Islet precursor cell (in vitro differentiated cells): ENCODE results near the gene KCNAB1.

Experiments used
- DNase-seq: peaks from one replicate; pipeline ENCODE4 v3.0.0-alpha.2; 2018

KCNAB1 gene

GRCh38 chr3:156334841-156335545 is 214.6 kb downstream of the KCNAB1 start:
- DNase-seq, result no peak

DNA sequence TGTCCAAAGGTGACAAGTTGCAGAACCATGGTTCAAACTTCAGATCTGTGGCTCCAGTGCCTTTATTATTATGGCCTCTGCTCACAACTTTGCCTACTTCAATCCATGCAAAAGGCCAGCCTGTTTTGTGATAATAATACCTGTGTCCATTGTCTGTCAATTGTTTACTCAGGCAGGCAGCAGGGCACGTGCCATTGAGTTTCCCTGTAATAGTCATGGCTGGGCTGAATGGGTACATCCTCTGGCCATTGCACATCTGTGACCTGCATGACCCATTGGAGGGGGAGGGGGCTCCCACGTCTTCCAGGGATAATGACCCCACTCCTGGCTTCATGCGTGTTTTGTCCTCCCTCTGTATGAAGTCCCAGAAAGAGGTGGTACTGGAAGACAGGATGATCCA is 219.1 kb downstream of the KCNAB1 start:
- no peak for DNase-seq

DNA sequence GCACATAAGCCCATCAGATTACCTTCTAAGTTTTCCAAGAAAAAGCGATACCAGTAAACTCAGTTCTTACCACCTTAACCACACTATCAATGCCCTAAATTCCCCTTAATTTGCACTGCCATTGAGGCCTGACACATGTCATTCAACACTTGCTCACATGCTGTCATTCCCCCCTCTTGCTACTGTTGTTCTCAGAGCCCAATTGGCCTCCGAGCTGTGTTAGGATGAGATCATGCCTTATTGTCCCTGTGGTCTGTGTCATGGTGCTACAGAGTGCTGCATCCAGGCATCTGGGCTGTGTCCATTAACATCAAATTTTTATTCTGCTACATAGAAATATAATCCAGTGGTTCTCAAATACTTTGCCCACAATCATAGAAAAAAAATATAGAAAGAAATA is 221.0 kb downstream of the KCNAB1 start:
- no peak for DNase-seq

- DNase-seq, result no peak
Measured at GRCh38 chr3:156341831-156342416, 221.5 kb downstream of the KCNAB1 start.

- no peak for DNase-seq
Measured at GRCh38 chr3:156344215-156344614, 223.8 kb downstream of the KCNAB1 start.

DNA sequence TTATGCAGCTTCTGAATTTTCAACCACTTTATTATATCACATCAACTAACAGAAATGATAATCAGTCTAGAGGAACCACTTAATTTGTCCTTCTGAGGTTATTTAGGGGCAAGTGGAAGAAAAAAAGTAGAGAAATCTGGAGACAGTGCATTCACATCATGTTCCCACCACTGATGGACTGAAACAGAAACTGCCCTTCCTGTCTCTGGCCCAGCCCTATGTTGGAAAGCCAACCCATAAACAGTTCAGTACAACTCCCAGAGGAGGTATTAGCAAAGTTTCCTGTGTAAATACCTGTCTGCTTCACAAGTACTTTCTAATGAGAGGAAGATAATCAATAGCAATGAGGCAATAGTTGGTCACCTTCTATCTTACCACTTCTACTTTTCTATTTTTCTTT is 228.7 kb downstream of the KCNAB1 start:
- DNase-seq, result no peak

DNA sequence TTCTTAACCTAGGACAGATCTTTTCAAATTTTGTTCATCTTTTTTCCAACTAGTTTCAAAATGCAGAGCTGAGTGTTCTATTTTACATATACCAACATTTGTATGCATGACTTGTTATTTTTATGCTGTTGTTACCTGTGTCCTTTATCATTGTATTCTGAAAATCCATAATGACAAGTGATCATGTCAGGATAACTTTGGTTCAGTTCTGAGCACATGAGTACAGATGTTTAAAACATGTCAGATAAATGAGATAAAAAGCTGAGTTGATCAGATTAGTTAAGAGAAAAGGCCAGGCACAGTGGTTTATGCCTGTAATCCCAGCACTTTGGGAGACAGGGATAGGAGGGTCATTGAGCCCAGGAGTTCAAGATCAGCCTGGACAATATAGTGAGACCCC is 229.6 kb downstream of the KCNAB1 start:
- no peak for DNase-seq

GRCh38 chr3:156350781-156351180 is 230.4 kb downstream of the KCNAB1 start:
- no peak for DNase-seq

DNA sequence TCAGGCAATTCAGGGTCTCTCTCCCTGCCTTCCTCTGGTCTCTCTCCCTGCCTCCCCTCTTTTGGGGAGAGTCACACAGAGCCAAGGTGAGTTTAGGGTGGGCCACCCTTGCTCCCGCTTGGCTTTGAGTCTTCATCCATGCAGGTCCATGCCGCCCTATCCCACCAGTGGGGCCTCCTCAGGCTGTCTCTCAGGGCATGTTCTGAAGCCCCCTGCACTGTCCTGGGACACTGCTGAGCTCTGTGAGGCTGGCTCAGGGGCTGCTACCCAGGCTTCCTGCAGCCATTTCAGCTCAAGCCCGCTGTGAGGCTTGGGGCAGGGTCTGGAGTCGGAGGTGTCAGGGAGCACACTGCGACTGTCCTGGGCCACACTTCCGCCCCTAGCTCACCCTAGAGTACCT is 231.4 kb downstream of the KCNAB1 start:
- no peak for DNase-seq

DNA sequence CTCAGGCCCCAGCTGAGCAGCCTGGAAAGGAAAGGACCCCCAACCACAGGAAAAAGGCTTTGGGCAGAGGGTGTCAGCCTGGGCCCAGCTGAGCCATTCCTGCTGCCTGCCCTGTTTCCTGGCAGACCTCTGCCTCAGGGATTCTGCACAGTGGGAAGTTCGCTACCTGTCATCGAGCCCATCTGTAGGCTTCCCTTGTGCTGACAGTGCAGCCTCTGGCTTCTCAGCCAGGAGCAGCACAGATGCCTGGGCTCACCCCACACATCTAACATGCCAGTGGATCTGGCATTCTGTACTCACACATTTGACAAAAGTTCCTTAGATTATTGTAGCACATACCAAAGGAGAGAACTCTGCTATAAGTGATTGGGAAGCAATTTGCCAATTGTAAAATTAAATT is 232.3 kb downstream of the KCNAB1 start:
- no peak for DNase-seq

DNA sequence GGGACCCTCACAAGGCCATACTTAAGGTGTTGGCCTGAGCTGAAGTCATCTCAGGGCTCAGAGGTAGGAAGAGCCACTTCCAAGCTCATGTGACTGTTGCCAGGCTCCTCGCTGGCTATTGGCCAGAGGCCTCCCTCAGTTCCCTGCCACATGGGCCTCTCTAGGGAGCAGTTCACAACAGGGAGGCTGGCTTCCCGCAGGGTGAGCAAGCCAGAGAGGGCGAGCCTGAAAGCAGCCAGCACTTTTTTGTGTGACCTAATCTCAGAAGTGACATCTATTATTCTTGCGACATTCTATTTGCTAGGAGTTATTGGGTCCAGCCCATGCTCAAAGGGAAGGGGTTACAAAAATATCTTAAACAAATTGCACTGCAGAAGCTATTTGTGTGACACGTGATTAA is 233.2 kb downstream of the KCNAB1 start:
- DNase-seq, result no peak

DNA sequence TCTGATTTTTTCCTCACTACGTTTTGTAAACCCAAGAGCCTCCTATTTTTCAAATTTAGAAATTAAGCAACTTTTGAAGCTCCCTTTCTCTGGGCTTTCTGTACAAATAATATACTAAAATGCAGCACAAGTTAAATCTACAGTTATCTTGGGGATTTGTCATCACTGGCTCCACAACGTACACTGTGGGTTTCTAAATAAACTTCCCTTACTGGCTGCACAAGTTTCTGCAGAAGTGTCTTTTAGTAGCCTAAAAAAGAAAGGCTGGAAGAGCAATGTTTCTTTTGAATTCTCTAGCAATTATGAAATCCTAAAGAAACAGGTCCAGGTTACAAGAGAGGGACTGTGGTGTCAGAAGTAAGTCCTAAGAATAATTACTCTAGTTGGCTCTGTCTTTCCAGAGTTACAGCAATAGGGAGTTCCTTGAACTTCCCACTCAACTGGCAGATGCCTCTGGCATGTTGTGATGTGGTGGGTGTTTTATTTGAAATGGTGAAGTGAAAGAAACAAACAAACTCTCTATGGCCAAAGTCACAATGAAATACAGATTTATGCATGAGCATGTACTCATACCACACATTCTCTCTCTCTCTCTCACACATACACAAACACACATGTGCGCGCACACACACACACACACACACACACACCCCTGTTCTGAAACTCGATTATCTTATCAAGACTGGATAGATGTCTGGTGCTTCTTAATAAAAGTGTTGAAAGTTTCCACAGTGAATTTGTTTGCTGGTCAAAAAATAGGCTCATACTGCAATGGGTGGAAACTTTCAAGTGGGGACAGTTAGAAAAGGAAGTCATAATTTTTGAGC is 236.4 kb downstream of the KCNAB1 start:
- no peak for DNase-seq

DNA sequence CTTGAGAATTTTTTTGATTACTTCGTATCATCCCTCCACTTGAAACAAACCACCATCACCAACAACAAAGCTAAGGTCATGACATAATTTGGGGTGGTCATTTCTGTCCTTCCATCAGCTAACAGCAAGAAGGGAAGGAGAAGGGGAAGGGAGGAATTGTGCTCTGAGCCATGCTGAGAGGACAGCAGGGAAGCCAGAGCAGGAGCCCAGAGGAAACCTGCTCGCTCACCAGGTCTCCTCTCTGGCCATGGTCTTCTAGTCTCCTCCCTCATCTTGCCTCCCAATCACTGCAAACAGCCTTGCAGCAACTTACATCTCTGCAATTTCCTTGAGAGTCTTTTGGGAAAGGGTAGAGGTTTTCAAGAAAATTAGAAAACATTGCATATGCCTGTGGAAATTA is 237.9 kb downstream of the KCNAB1 start:
- DNase-seq, result no peak

- no peak for DNase-seq
Measured at GRCh38 chr3:156359368-156359767, 239.0 kb downstream of the KCNAB1 start.

DNA sequence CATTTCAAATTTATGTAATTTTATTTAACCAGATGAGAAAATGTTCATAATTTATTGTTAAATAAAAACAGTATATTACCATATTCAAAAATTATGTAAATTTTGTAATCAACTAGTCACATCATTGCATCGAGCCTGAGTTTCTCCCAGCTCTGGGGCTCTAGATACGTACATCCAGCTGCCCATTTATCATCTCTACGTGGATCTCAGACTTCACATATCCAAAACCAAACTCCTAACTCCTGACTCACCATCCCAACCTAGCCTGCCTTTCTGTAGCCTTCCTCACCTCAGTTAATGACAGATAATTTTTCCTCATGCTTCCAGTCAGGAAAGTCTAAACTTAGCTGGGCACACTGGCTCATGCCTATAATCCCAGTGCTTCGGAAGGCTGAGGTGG is 239.7 kb downstream of the KCNAB1 start:
- no peak for DNase-seq

DNA sequence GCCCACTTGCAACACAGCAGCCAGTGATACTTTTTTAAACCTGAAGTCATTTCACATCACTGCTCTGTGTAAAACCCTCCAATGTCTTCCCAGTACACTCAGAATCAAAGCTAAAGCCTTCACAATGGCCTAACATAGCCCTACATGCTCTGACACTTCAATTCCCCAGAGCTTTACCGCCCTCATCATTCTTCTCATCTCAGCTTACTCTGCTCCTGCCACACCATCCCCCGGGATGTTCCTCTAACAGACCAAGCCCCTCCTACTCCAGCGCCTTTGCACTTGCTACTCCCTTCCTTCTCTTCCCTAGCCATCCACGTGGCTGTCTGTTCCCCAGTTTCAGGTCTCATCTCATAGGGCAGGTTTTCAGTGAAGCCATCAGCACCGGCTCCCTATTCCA is 240.6 kb downstream of the KCNAB1 start:
- DNase-seq, result no peak

DNA sequence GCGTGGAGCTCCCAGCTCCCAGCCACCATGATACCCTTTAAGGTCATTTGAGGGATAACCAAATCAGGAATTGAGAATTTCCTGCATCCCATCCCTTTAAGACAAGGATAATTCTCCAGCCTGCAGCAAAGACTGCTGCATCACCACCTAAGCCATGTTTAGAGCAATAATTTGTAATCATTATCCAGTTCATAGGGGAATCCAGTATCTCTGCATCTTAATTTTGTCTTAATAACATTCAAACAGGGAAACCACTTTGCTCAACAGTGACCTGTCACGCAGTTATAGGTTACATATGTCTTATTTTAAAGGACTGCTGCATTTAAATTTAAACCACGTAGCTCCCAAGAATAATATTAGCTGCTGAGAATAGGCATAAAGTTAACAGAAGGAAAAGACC is 246.2 kb downstream of the KCNAB1 start:
- no peak for DNase-seq

DNA sequence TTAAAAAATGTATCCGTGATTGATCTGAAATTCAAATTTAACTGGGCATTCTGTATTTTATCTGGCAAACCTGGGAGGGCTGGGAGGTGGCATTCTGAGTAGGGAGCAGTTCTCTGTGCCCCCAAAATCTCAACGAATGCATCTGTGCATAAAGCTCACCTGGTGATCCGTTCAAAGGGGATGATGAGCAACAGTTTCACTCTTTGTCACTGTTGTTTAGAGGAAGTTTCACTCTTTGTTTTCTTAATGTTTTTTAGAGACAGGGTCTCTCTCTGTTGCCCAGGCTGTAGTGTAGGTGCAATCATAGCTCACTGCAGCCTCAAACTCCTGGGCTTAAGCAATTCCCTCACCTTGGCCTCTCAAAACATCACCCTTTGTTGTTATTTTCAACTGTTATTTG is 247.8 kb downstream of the KCNAB1 start:
- no peak for DNase-seq

DNA sequence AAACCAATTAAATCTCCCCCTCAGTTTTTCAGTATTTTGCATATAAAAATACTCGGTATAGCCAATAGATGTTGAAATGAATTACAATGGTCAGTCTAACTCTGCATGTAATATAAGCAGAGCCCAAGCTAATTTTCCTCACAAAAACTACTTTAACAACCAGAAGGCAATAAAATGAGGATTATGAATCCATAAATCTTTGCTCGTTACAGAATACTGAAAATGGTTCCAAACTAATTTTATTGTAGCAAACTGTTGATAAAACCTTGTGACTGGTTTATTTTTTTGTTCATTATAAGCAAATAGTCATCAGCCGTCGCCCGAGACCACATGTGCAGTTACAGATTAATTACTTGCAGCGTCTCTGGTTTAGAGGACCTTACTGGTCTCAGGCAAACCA is 251.3 kb downstream of the KCNAB1 start:
- no peak for DNase-seq

GRCh38 chr3:156373095-156373494 is 252.7 kb downstream of the KCNAB1 start:
- no peak for DNase-seq

DNA sequence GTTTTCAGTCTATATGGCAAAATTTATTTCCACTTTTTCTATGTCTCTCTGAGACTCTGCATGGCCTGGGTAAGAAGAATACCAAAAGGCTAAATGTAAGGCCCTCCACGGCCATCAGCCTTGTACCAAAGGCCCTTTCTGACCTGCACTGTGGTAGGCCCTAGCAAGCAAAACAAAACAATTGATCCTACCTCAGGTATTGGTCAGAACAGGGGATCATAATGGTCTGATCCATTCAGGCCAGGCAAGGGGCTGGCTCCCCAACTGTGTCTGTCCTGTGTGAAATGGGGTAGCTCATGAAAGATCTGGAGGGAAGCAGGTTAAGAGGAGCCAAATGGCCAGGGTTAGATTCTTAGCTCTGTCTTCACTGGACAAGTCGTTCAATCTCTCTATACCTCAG is 253.3 kb downstream of the KCNAB1 start:
- no peak for DNase-seq

DNA sequence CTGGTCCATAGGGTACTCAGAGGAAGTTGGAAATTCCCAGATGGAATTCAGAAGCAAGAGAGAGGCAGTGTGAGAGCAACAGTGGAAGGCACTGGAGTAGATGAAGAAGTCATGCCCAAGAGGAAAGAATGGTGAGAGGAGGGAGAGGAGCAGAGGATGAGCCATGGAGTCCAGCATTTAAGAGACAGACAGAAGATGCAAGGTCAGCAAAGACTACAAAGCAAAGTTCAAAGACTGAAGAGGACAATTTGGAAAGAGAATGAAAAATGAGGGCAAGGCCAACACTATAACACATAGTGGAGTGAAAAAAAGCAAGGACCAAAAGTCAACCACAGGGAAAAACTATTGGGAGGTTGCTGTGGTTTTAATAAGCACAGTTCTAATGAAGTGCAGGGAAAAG is 255.8 kb downstream of the KCNAB1 start:
- DNase-seq, result no peak

- DNase-seq, result no peak
Measured at GRCh38 chr3:156377266-156377665, 256.9 kb downstream of the KCNAB1 start.

- no peak for DNase-seq
Measured at GRCh38 chr3:156377718-156378117, 257.3 kb downstream of the KCNAB1 start.
